NK-92 (cell line): Measurements from ENCODE around the gene CYP17A1.
"Not testable (repeated sequence)": the region's sequence is repeated elsewhere in the genome, so short reads cannot be mapped to it uniquely, and the experiment has no call there.

Experiments used
- DNase-seq: peaks from one replicate; lab custom pipeline; 2025; ENCODE audit not compliant: unreplicated experiment; lab: John Stamatoyannopoulos, UW

The CYP17A1 gene

GRCh38 chr10:102838276-102838927 lies 1.2 kb upstream of the CYP17A1 start:
- DNase-seq, result not testable (repeated sequence)

DNA sequence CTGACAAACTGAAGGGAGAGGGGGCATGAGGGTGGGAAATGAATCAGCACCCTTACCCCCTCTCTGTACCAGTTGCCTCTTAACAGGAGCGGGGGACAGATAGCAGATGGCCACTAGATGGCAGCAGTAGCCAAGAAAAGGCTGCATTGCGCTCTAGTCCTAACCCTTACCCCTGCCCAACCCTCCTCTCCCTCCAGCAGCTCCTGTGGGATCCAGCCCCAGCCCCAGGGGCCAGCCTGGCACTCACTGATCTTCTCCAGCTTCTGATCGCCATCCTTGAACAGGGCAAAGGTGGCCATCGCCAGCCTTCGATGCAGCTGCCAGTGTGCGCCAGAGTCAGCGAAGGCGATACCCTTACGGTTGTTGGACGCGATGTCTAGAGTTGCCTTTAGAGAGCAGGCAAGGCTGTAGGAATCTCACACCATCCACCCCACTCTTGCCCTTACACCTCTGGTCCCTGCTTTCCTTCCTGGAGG lies 2.2 kb downstream of the CYP17A1 start:
- DNase-seq, result no peak

- no peak for DNase-seq
Observed at GRCh38 chr10:102834143-102834542, 3.1 kb downstream of the CYP17A1 start.

DNA sequence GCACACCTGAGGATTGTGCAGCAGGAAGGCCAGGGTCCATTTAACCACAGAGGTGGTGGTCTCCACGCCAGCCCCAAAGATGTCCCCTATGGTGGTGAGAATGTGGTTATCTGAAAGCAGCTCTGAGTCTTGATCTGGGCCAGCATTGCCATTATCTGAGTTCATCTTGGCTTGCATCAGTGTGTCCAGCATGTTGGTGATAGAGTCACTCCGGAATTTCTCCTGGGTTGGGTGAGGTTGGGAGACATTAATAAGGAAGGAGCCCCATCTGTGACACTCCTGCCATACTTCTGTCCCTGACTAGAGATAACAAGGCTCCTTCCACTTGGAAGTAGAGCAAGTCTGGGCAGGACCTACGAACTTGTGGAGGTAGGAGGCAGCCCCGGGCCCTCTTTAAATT lies 4.2 kb downstream of the CYP17A1 start:
- no peak for DNase-seq

- DNase-seq, result no peak
Observed at GRCh38 chr10:102832248-102832647, 5.0 kb downstream of the CYP17A1 start.

GRCh38 chr10:102831322-102832071 lies 5.7 kb downstream of the CYP17A1 start:
- no peak for DNase-seq

DNA sequence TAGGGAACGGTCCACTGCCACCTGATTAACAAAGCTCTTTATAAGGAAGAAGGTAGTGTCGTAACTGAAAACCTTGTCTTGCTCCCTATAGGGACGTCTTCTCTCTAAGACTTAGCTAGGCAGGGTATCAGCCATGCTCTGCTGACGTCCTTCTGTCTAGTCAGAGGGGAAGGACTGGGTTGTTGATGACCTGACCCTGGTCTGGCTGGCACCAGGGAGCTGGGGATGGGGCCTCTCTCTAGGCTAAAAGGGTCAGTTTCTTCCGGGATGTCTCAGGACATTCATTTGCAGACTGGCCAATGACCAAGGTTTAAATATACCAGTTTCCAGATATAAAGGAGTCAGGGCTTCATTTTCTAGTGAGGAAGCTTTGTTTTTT lies 9.6 kb downstream of the CYP17A1 start:
- DNase-seq, result no peak

- DNase-seq, result no peak
Observed at GRCh38 chr10:102826148-102826796, 10.9 kb downstream of the CYP17A1 start.

DNA sequence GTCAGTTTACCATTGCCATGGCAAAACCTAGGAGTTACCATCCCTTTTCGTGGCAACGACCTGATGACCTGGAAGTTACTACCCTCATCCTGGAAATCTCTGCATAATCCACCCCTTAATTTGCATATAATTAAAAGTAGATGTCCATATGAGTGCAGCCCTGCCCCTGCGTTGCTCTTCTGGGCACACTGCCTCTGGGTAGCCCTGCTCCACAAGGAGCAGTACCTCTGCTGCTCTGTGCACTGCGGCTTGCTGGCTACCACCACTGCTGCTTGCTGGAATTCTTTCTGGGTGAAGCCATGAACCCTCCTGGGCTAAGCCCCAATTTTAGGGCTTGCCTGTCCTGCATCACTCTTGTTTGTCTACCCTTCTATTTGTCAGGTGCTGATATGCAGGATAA lies 12.5 kb downstream of the CYP17A1 start:
- DNase-seq, result no peak

GRCh38 chr10:102822222-102822621 lies 15.0 kb downstream of the CYP17A1 start:
- DNase-seq, result no peak

DNA sequence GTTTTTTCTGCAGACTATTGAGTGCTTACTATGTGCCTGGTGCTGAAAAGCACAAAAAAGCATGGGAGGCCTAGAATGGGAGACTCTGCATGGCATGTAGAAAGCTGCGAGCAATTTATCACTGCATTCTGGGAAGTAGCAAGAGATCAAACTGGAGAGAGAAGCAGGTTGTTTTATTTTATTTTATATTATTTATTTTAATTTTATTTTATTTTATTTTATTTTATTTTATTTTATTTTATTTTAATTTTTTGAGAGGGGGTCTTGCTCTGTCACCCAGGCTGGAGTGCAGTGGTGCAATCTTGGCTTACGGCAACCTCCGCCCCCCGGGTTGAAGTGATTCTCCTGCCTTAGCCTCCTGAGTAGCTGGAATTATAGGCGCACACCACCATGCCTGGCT lies 17.2 kb downstream of the CYP17A1 start:
- not testable (repeated sequence) for DNase-seq

DNA sequence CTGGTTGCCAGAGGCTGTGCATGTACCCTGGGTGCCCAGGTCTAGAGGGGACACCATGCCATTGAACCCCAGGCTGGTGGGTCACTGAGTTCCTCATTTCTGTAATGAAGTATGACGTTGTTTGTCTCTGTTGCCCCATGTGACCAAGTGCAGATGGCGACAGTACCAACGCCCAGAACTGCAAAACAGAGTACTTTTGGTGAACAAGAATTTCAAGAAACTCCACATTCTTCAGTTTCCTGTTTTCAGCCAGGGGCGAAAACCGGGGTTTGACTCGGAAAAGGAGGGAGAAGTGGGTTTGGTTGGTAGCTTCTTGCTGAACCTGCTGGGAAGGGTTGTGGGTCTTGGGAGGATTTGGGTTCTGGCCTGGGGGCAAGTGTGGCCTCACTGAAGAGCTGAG lies 18.2 kb downstream of the CYP17A1 start:
- DNase-seq, result no peak

DNA sequence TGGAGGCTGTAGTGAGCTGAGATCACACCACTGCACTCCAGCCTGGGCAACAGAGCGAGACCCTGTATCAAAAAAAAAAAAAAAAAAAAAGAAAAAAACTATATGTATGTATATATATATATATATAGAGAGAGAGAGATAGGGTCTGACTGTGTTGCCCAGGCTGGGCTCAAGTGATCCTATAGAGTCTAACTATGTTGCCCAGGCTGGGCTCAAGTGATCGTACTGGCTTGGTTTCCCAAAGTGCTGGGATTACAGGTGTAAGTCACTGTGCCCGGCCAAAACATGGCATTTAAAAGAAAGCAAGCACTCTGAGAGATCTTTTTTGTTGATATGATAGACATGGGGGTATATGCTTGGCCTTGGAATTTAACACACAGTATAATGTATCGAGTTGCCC lies 20.0 kb downstream of the CYP17A1 start:
- no peak for DNase-seq

DNA sequence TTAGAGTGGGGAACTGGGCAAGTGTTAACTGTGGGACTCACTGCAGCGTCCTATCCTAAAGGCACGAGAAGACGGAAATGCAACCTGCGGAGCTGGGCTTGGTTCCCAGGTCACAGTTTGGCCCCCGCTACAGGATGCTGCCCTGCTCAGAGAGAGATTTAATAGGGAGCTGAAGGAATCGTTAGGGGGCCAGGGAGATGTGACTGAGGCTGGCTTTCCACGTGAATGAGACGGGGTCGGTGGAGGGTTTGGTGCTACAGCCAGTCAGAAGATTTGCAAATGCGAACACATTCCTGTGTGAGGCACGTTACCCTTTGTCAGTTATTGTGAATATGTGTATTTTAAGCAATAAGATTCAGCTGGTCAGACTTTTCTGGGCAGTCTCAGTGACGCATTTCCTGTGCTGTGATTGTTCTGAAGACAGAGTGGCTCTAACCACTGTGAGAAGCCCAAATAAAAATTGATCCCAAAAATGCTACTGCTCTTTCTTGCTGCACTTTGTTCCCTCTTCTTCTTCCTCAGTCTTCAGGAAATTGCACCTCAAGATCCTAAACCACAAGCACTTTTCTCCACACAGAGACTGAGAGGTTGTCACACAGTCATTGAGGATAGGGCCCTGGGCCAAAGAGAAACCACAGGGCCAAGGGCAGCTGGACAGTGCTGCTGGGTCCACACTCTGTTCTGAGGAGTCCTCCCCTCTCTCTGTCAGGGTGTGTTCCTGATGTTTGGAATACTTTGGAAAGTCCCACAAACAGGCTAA lies 21.2 kb downstream of the CYP17A1 start:
- DNase-seq, result no peak

- no peak for DNase-seq
Observed at GRCh38 chr10:102814873-102815661, 22.1 kb downstream of the CYP17A1 start.

GRCh38 chr10:102814453-102814871 lies 22.8 kb downstream of the CYP17A1 start:
- DNase-seq, result no peak

DNA sequence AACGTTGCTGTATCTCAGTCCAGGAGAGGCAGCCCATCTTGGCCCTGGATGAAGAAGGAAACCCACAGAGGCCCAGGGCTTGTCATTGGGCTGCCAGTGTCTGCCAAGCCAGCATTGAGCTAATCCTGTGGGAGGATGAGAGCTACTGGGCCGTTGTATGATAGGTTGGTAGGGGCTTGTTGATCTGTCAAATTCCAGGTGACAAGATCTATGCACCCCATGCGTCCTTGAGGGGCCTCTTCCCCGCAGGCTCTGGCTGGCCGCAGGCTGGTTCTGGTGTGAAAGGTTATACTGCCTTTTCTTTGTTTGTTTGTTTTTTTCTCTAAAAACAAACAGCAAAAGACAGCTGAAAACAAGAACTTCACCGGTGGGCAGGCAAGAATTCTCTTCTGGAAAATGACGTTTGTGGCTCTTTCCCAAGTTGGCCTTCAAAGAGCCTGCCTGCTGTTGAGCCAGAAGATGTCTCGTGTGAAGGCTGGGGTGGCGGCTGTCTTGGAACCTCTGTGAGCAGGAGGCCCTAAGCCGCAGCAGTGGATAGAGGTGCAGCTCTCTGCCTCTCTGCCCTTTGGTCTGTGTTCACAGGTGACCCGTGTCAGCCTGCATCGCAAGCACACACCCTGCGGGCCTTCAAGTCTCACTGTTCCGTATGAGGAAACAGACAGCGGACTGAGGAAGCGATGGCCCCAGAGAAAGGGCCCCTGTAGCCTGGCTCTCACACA lies 23.3 kb downstream of the CYP17A1 start:
- no peak for DNase-seq

DNA sequence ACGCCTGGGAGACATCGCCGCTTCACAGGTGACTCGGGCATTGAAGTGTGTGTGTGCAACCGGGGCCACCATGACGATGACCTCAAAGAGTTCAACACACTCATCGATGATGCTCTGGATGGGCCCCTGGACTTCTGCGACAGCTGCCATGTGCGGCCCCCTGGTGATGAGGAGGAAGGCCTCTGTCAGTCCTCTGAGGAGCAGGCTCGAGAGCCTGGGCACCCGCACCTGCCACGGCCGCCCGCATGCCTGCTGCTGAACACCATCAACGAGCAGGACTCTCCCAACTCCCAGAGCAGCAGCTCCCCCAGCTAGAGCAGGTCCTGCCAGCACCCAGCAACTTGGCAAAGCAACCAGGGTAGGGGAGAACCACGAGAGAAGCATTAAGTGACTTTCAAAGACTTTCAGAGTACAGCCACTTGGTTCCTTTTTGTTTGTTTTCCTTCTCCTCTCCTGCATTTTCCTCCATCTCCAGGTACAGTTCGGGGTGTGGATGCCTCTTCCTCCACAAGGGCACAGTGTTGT lies 24.1 kb downstream of the CYP17A1 start:
- no peak for DNase-seq

DNA sequence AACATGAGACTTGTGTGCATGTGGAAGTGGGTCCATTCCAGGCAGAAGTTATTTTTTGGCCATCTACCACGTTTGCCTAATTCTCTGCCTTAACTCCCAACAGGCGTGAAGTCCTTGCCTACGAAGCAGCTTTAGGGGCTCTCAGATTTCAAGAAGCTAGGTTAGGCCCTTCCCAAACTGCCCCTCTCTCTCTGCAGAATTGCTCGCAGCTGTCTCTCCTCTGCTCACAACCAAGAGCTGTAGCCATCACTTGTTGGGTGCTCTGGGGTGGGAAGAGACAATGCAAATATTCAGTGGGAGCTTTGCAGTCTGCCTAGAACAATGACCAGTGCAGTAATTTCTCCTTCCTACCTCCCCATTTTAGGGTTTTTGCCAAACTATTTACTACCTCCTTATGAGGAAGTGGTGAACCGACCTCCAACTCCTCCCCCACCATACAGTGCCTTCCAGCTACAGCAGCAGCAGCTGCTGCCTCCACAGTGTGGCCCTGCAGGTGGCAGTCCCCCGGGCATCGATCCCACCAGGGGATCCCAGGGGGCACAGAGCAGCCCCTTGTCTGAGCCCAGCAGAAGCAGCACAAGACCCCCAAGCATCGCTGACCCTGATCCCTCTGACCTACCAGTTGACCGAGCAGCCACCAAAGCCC lies 24.9 kb downstream of the CYP17A1 start:
- no peak for DNase-seq
